Measurements from ENCODE around the gene APOBEC2.
"Not testable (repeated sequence)": the region's sequence is repeated elsewhere in the genome, so short reads cannot be mapped to it uniquely, and the experiment has no call there.

Gene APOBEC2

DNA sequence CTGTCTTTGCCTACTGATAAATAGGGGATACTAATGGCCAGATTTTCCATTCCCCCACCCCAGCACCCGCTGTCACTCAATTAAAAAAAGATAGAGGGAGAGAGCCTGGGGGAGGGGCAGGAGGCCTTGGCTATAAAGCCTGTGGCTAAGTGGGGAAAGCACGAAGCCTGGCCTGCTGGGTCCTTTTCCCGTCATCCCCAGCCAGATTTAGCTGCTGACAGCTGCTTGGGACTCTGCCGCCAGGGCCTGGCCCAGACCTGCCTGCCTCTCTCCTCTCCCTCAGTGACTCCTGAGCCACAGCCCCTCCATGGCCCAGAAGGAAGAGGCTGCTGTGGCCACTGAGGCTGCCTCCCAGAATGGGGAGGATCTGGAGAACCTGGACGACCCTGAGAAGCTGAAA, at the start of gene APOBEC2:
Gene APOBEC2 (plus strand): TSS at position 162 of the 400 bp plus-strand sequence. CDS start 146 bp downstream, at position 308.
- TF ChIP-seq, protein P1, sequence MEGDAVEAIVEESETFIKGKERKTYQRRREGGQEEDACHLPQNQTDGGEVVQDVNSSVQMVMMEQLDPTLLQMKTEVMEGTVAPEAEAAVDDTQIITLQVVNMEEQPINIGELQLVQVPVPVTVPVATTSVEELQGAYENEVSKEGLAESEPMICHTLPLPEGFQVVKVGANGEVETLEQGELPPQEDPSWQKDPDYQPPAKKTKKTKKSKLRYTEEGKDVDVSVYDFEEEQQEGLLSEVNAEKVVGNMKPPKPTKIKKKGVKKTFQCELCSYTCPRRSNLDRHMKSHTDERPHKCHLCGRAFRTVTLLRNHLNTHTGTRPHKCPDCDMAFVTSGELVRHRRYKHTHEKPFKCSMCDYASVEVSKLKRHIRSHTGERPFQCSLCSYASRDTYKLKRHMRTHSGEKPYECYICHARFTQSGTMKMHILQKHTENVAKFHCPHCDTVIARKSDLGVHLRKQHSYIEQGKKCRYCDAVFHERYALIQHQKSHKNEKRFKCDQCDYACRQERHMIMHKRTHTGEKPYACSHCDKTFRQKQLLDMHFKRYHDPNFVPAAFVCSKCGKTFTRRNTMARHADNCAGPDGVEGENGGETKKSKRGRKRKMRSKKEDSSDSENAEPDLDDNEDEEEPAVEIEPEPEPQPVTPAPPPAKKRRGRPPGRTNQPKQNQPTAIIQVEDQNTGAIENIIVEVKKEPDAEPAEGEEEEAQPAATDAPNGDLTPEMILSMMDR (IDR thresholded peaks at IDR 0.05; ENCODE audit: insufficient read depth, missing control alignments) = no peak
- FAIRE-seq (no peak), DNase-seq (ENCODE audit: insufficient read length, low spot score) (no peak)

DNA sequence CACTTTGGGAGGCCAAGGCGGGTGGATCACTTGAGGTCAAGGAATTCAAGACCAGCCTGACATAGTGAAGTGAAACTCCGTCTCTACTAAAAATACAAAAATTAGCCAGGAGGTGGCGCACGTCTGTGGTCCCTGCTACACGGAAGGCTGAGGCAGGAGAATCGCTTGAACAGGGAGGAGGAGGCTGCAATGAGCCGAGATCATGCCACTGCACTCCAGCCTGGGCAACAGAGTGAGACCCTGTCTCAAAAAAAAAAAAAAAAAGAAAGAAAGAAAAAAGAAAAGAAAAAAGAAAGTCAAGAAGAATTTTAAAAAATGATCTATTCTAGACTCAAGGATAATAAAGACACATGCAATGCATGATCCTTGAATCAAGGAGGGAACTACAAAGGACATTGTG, 46.8 kb upstream of the APOBEC2 start:
- not testable (repeated sequence) for DNase-seq (ENCODE audit: insufficient read length, low spot score); FAIRE-seq
- TF ChIP-seq, protein P1 (IDR thresholded peaks at IDR 0.05; ENCODE audit: insufficient read depth, missing control alignments) = peak; percentile 64

DNA sequence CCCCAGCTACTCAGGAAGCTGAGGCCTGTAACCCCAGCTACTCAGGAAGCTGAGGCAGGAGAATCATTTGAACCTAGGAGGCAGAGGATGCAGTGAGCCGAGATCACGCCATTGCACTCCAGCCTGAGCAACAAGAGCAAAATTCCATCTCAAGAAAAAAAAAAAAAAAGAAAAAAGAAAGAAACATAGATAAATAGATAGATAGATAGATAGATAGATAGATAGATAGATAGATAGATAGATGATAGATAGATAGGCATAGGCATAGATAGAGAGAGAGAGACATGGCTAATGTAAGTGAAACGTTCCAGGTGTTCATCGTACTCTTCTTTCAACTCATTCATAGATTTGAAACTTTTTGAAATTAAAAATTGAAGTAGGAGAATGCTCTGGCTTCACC, 46.0 kb upstream of the APOBEC2 start:
- DNase-seq (ENCODE audit: insufficient read length, low spot score); FAIRE-seq: not testable (repeated sequence)

DNA sequence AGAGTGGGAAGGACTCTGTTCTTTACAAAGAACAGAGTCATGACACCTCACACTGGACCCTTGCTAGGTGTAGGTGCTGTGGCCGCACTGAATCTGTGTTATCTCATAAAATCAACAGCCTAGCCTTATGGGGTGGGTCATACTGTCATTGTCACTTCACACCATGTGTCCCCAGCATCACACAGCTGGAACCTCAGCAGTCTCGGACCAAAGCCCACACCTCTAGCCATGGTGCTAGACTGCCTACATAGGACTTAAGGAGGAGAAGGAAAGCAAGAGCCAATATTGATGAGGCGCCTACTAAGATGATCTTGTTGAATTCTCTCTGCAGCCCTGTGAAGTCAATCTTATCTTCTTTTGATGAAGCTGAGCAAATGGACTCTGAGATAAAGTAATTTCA, 45.0 kb upstream of the APOBEC2 start:
- DNase-seq (ENCODE audit: insufficient read length, low spot score) (no peak), FAIRE-seq (no peak)
- TF ChIP-seq, protein P1 (IDR thresholded peaks at IDR 0.05; ENCODE audit: insufficient read depth, missing control alignments) = no peak

DNA sequence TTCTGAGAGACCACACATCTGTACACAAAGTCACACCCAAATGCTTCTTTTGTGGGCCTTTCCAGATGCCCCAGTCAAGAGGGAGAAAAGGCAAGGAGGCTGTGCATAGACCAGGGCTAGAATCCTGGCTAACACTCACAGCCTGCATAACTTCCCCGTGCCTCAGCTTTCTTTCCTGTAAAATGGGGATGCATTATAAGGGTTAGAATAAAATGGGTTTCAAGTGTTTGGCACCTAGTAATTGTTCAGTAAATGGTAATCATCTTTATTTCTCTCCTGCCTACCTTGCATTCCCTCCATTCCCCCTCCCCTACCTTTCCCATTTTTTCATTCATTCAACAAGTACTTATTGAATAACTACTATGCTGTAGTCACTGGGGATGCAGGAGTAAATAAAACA, 43.3 kb upstream of the APOBEC2 start:
- FAIRE-seq (no peak), DNase-seq (ENCODE audit: insufficient read length, low spot score) (no peak)
- TF ChIP-seq, protein P1 (IDR thresholded peaks at IDR 0.05; ENCODE audit: insufficient read depth, missing control alignments) = no peak

DNA sequence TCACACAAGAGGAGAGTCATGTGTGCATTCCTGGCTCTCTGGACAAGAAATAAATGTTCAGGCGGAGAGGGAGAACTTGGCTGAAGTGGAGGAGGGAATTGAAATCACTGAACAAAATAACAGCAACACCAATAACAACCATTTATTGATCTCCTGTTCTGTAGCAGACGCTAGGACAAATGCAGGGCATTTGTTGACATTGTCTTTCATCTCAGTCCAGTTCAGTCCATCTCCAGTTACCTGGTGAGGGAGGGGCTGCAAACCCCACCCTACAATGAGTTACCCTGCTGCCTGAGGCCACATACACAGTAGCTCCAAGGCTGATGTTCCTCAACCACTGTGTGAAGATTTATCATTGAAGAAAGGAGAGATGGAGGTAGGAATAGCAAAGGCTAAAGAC, 41.3 kb upstream of the APOBEC2 start:
- TF ChIP-seq, protein P1 (IDR thresholded peaks at IDR 0.05; ENCODE audit: insufficient read depth, missing control alignments) = no peak
- DNase-seq (ENCODE audit: insufficient read length, low spot score) (no peak), FAIRE-seq (no peak)

- DNase-seq (ENCODE audit: insufficient read length, low spot score) (no peak), FAIRE-seq (no peak)
- TF ChIP-seq, protein P1 (IDR thresholded peaks at IDR 0.05; ENCODE audit: insufficient read depth, missing control alignments) = no peak
Observed at GRCh38 chr6:41013466-41014153, 39.4 kb upstream of the APOBEC2 start.
